HepG2 (cell line): ENCODE data around the gene MAMLD1. TPM values are rescaled to one million over a fixed set of nuclear protein-coding genes. Genes with fewer than 3 reads are reported as not detected.

Experiments
- BCL3 ChIP-seq: sonication (generic); formaldehyde crosslinking; IDR thresholded peaks from 2 replicates; pipeline ENCODE4 v1.5.1; 2020; ENCODE audit warnings: mild to moderate bottlenecking, missing genetic modification reagents, moderate library complexity
- NFE2 ChIP-seq: sonication (generic); formaldehyde crosslinking; IDR thresholded peaks from 2 replicates; pipeline ENCODE4 v1.4.0; 2020; ENCODE audit warnings: missing genetic modification reagents
- SIN3B ChIP-seq: fragments of 150-350 bp; IDR thresholded peaks from 2 replicates; pipeline ENCODE4 v1.6.1; 2014; ENCODE audit warnings: low read length
- STAT6 ChIP-seq: sonication (generic); formaldehyde crosslinking; IDR thresholded peaks from 2 replicates; pipeline ENCODE4 v1.4.0; 2020; ENCODE audit warnings: missing genetic modification reagents, mild to moderate bottlenecking, borderline replicate concordance
- U2AF1 ChIP-seq: fragments of 200-400 bp; formaldehyde crosslinking; optimal IDR thresholded peaks from 2 replicates; pipeline ENCODE3; 2017; ENCODE audit warnings: mild to moderate bottlenecking, low read depth, low read length
- ZNF414 ChIP-seq: sonication (generic); formaldehyde crosslinking; IDR thresholded peaks from 2 replicates; pipeline ENCODE4 v1.5.0; 2020; ENCODE audit warnings: missing genetic modification reagents
- ZNF557 ChIP-seq: sonication (generic); formaldehyde crosslinking; IDR thresholded peaks from 2 replicates; pipeline ENCODE4 v1.4.0; 2020; ENCODE audit warnings: missing genetic modification reagents
- polyA plus RNA-seq, 8 experiments: library from polyadenylated mRNA; depleted of rRNA in 3 of 8; stranded (reverse) in 7 of 8; unstranded in 1 of 8; fragments of >200 nt; fragmentation: Illumina TruSeq in 4 of 8; extraction: Trizol in 4 of 8; gene quantifications; 2 replicates each; pipeline versions ENCODE4 v1.2.1 to v1.2.3, GENCODE V29; 2011 to 2016; ENCODE audit warnings: low read depth in 4 of 8, missing spikeins in 1 of 8, mixed read lengths in 1 of 8; ENCODE audit not compliant: insufficient read depth in 1 of 8
- total RNA-seq, 5 experiments: library from RNA; depleted of rRNA; stranded (reverse); fragments of >200 nt; fragmentation: Illumina TruSeq; extraction: Trizol; gene quantifications; 2 replicates each; pipeline ENCODE4 v1.2.3, GENCODE V29; 2016; ENCODE audit warnings: low read depth in 1 of 5
- TF ChIP-seq, protein P1 (sequence below): sonication (generic); formaldehyde crosslinking; IDR thresholded peaks from 2 replicates; pipeline ENCODE4; 2020; ENCODE audit warnings: missing genetic modification reagents, mild to moderate bottlenecking, borderline replicate concordance
- TF ChIP-seq, protein P2 (sequence below): sonication (generic); formaldehyde crosslinking; IDR thresholded peaks from 2 replicates; pipeline ENCODE4 v1.4.0; 2020; ENCODE audit warnings: missing genetic modification reagents, low read depth, mild to moderate bottlenecking, borderline replicate concordance

Gene MAMLD1
- total and polyA plus RNA-seq, 2 of the 13 experiments (the other 11 are each of a cell fraction or from before 2014, with no cell fraction given): not detected

GRCh38 chrX:150517303-150517910 is 154.3 kb downstream of the MAMLD1 start (continued):
- TF ChIP-seq BCL3 (CRISPR knock-in tag) (no peak), NFE2 (CRISPR knock-in tag) (no peak), U2AF1 (no peak), STAT6 (CRISPR knock-in tag) (no peak), ZNF414 (CRISPR knock-in tag) (no peak), ZNF557 (CRISPR knock-in tag) (no peak), SIN3B (no peak)
- TF ChIP-seq, protein P1, sequence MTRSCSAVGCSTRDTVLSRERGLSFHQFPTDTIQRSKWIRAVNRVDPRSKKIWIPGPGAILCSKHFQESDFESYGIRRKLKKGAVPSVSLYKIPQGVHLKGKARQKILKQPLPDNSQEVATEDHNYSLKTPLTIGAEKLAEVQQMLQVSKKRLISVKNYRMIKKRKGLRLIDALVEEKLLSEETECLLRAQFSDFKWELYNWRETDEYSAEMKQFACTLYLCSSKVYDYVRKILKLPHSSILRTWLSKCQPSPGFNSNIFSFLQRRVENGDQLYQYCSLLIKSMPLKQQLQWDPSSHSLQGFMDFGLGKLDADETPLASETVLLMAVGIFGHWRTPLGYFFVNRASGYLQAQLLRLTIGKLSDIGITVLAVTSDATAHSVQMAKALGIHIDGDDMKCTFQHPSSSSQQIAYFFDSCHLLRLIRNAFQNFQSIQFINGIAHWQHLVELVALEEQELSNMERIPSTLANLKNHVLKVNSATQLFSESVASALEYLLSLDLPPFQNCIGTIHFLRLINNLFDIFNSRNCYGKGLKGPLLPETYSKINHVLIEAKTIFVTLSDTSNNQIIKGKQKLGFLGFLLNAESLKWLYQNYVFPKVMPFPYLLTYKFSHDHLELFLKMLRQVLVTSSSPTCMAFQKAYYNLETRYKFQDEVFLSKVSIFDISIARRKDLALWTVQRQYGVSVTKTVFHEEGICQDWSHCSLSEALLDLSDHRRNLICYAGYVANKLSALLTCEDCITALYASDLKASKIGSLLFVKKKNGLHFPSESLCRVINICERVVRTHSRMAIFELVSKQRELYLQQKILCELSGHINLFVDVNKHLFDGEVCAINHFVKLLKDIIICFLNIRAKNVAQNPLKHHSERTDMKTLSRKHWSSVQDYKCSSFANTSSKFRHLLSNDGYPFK (CRISPR knock-in tag): no peak
- TF ChIP-seq, protein P2, sequence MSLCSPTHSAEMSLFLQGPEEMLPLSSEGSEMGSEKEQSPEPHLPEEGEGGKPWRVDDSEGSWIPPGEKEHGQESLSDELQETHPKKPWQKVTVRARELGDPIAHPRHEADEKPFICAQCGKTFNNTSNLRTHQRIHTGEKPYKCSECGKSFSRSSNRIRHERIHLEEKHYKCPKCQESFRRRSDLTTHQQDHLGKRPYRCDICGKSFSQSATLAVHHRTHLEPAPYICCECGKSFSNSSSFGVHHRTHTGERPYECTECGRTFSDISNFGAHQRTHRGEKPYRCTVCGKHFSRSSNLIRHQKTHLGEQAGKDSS: no peak
